ENCODE measurements around the gene MAGI2.

DNA sequence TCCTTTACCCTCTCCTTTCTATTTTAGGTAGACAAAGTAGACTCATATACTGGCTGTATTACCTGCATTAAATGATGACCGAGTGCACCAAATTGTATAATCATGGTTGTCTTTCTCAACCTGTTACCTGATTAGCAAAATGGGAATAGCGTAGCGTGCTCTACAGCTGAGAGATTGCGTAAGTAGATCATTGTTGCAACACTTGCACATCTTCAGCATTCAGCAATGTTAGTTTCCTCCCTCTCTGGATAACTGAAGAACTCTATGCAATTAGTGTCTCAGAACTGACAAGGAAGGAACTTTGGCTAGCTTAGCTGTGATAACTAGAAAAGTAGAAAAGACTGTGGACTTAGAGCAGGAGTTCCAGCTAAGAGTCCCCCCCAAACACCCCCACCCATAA, 867.5 kb downstream of the MAGI2 start:
- TF ChIP-seq, protein P1, sequence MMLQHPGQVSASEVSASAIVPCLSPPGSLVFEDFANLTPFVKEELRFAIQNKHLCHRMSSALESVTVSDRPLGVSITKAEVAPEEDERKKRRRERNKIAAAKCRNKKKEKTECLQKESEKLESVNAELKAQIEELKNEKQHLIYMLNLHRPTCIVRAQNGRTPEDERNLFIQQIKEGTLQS (IDR thresholded peaks at IDR 0.05), result no peak
- TF ChIP-seq CTCF (IDR thresholded peaks at IDR 0.05 in 2 of 3, conservative IDR thresholded peaks at IDR 0.05 in 1 of 3; ENCODE audit: borderline replicate concordance in 1 of 3, insufficient read depth in 1 of 3, low read depth in 2 of 3, low read length in 2 of 3), result no peak
- no peak for TF ChIP-seq ELF1 (IDR thresholded peaks at IDR 0.05; ENCODE audit: borderline replicate concordance, low read depth)
- no peak for TF ChIP-seq MAX (IDR thresholded peaks at IDR 0.05)
- no peak for TF ChIP-seq EZH2phosphoT487 (IDR thresholded peaks at IDR 0.05; ENCODE audit: borderline replicate concordance)
- no peak for TF ChIP-seq EZH2 (IDR thresholded peaks at IDR 0.05)
- TF ChIP-seq POLR2A (IDR thresholded peaks at IDR 0.05; ENCODE audit: borderline replicate concordance, extremely low read depth, insufficient read depth, insufficient read length), result no peak
- TF ChIP-seq REST (IDR thresholded peaks at IDR 0.05; ENCODE audit: low read depth), result no peak
- TF ChIP-seq YY1 (IDR thresholded peaks at IDR 0.05; ENCODE audit: extremely low read depth, insufficient replicate concordance, low read depth, low read length), result no peak
- TF ChIP-seq RAD21 (IDR thresholded peaks at IDR 0.05; ENCODE audit: low read depth), result no peak
- no peak for TF ChIP-seq POLR2AphosphoS5 (IDR thresholded peaks at IDR 0.05; ENCODE audit: low read depth, low read length)
- TF ChIP-seq, protein P2, sequence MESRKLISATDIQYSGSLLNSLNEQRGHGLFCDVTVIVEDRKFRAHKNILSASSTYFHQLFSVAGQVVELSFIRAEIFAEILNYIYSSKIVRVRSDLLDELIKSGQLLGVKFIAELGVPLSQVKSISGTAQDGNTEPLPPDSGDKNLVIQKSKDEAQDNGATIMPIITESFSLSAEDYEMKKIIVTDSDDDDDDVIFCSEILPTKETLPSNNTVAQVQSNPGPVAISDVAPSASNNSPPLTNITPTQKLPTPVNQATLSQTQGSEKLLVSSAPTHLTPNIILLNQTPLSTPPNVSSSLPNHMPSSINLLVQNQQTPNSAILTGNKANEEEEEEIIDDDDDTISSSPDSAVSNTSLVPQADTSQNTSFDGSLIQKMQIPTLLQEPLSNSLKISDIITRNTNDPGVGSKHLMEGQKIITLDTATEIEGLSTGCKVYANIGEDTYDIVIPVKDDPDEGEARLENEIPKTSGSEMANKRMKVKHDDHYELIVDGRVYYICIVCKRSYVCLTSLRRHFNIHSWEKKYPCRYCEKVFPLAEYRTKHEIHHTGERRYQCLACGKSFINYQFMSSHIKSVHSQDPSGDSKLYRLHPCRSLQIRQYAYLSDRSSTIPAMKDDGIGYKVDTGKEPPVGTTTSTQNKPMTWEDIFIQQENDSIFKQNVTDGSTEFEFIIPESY (IDR thresholded peaks at IDR 0.05; ENCODE audit: extremely low read depth, insufficient replicate concordance, low read length), result no peak
- TF ChIP-seq ZNF274 (IDR thresholded peaks at IDR 0.05; ENCODE audit: low read depth, low read length), result no peak
- TF ChIP-seq SIN3A (IDR thresholded peaks at IDR 0.05; ENCODE audit: low read depth), result no peak
